ENCODE results near the gene BRSK1.

The BRSK1 gene

DNA sequence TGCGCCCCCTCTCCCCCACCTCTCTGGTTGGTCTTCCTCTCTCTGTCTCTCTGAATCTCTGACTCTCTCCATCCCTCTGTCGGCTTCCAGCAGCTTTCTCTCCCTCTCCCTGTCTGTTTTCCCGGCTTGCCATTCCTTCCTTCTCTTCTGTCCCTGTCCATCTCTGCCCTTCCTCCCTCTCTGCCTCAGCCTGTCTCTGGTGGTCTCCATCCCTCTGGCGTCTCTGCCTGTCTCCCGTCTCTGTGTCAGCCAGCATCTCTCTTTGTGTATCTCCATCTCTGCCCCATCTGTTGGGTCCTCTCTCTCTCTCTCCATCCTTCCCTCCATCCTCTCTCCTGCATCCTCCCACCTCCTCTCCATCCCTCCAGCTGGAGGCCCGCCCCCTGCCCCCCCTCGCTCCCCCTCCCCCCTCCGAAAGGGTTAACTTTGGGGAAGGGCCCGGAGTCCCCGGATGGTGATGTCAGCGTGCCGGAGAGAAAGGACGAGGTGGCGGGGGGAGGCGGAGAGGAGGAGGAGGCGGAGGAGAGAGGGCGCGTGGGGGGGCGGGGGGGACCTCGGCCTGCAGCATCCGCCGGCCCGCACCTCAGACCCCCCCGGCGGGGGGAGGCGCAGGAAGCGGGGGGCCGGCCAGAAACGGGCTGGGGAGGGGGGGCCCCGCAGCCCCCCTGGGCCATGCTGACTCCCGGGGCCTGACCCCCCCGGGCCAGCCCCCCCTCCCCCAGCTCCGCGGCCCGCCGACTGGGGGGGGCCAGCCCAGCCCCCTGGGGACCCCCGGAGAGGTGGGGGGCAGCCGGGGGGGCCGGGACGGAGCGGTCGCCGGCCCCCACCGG lies at the start of gene BRSK1:
Gene BRSK1 (plus strand): TSS at position 450 of the 830 bp plus-strand sequence. CDS start 446 bp downstream, outside the sequence.
- peak; percentile 53 for DNase-seq

DNA sequence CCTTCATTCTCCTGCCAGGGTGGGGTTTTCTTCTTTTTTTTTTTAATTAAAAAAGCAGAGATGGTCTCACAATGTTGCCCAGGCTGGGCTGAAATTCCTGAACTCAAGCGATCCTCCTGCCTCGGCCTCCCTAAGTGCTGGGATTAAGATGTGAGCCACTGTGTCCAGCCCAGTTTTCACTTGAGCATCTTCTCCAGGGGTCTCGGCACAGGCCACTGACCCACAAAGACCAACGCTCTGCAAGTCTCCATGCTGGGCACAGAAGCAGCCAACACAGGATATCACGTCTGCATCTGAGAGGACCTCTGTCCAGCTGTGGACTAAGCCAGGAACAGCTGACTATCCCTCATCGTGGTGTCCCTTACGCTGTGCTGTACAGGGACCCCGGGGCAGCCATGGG lies 45.8 kb upstream of the BRSK1 start:
- DNase-seq = no peak

DNA sequence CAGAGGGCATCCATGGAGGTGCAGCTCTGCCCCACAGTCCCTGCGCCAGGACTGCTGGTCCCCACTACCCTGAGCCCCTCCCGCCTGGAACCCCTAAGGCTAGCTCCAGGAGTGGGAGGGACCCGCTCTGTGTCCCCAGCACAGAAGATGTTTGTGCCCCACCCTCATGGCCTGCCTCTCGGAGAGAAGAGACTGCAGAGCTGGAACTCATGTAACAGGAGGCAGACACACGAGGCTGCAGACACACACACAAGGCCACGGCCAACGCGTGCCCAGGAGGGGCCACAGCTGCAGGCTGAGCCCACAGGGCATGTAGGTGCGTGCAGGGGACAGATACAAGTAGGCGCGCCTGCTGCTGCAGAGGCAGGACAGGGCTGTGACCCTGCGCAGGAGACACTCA lies 44.8 kb upstream of the BRSK1 start:
- no peak for DNase-seq

DNA sequence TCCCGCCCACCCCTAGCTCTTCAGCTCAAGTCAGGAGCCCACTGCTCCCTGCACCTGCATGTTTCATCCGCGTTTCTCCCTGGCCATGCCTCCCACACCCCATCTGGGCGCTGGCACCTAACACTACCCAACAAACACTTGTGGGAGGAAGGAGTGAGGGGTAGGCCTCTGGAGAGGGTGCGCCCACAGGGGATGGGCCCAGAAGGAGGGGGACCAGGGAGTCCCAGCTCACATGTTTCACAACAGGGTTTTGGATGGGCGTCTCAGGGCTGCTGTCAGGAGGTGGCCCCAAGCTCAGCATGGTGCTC lies 43.1 kb upstream of the BRSK1 start:
- no peak for DNase-seq

DNA sequence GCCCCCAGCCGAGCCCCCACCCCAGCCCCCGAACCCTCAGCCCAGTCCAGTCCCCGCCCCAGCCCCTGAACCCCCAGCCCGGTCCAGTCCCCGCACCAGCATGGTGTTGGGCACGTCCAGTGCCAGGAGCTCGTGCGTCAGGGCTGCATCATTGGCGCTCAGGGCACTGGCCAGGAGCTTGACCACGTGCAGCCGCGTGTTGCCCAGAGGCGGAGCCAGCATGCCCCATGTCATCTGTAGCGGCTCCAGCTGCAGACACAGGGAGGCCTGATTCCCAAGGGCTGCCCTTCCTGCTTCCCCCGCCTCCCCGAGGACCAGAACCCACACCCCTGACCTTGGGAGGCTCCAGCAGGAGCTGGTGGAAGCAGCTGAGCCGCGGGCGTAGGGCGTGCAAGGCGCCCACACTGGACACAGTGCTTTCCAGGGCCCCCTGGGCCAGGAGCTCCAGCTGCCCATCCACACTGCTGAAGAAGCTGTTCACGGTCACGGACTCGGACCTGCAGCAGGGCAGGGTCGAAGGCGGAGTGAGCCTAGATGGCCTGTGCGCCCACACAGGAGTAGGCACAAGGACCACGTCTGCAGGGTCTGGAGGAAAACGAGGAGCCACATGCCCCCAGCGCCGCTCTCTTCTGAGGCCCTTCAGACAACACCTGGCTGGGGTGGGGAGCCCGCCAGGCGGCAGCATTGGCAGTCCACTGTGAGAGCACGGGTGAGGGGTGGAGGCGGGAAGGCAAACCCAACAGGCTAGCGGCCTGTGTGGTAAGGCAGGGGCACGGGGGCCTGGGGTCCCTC lies 42.5 kb upstream of the BRSK1 start:
- no peak for DNase-seq

DNA sequence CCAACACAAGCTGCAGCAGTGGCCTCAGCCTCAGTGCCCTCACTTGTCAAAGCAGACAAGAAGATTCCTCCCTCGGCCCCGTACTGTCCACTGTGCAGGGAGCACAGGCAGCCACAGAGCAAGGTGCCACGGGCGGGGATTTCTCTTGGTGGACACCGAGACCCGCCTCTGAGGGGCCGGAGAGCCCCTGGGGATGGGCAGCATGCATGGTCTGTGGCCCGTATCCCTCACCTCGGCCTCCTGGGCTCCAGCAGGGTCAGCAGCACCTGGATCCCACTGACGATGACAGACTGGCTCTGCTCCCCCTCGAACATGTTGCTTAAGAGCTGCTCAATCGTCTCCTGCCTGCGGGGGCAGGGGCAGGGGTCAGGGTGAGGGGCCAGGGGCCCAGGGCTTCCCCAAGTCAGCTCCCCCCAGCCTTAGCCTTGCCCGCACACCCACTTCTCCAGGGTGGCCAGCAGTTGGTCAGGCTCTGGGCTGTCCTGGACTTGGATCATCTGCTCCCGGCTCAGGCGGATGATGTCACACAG lies 41.8 kb upstream of the BRSK1 start:
- no peak for DNase-seq

DNA sequence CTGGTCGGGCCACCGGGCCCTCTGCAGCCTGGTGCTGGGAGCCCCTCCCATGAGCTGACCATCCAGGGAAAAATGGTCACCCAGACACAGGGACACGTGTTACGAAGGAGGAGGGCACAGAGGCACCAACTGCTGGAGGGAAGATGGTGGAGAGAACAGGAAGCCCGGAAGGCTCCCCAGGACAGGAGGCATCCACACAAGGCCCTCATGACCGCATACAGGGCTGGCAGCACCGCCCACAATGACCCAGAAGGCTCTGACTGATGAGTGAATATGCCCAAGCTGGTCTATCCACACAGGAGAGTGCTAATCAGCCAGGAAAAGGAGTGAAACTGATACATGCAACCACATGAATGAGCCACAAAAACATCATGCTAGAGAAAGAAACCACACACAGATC lies 41.3 kb upstream of the BRSK1 start:
- no peak for DNase-seq

DNA sequence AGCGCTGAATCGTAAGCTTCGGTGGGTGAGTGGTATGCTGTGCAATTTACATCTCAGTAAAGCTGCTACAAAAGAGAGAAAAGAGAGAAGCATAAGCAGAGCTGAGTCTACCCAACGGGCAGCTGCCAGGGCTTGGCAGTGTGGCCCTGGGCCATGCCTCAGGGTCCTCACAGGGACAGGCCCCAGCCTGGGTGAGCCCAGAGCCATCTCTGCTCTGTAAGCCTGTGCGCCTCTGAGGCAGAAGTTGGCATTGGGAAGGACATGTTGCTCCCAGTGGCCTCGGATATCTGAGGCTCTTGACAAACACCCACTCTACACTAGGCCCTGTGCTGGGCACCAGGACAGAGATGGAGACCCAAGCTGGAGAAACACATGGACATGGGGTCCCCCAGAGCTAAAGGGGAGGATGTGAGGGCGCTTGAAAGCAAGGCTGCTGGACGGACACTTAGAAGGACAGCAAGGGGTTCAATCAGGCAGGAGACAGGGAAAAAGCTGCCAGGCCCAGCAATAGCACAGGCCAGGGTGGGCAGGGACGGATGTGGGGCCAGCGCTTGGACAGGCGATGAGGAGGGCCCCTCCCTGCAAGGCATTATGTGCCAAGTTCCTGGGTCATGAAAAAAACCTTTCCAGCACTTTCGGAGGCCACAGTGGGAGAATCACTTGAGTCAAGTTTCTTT lies 39.7 kb upstream of the BRSK1 start:
- no peak for DNase-seq

DNA sequence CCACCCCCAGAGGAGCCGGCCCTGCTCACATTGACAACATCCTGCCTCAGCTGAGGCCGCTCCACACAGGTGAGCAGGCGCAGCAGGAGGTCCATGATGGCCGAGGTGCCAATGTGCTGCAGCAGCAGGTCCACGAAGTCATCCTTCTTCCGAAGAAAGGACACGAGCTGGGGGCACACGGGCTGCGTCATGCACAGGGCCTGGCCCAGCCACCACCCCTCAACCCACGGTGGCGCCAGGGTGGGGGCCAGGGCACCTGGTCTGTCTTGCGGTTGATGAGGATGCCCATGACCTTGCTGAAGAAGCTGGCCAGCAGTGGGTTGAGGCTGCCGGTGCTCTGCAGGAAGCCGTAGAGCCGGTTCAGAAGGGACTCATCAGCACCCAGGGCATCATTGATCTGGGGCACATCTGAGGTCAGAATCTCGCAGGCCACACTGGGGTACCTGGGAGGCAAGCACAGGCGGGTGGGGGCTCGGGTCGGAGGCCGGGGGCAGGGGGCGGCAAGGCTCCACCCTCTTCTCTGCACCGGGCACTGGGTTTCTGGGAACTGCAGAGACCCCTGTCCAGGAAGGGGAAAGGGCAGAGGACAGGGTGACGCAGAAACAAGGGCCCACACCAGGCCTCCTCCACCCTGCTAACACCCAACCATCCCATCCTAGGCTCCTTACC lies 38.4 kb upstream of the BRSK1 start:
- no peak for DNase-seq

DNA sequence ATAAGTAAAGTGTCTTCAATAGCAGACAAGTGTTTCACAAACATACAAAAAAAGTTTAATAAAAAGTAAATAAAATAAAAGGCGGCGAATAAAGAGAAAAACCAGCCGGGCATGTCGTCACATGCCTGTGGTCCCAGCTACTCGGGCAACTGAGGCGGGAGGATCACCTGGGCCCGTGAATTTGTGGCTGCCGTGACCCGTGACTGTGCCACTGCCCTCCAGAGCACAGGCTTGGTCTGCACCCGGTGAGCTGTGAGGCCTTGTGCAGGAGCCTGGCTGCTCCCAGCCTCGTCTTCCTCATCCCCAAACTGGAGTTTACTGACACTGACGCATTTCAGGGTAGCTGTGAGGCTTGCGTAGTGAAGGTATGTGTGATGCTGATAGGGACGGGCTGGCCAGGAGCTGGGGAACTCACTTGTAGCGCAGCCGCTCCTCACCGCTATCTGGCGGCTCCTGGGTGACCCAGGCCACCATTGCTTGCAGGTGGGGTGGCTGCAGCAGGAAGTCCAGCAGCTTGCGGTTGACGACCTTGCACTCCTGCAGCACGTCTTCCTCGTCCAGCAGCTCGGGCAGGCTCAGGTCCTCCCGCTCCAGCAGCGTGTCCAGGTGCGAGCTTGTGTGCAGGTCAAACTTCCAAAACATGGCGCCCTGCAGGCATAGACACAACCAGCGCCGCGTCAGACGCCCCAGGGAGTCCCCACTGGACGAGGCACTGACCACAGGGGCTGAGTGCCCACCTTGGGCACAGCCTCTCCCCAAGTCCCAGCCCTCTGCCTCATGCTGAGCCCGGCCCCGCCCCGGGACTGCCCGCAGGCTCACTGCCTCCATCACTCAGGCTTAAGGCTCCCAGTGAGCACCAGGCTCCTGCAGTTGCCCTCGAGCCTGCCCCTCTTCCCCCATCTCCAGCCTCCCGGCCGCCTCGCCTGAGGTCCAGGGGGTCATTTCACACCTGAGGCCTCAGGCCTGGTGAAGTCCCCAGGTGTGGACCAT lies 37.0 kb upstream of the BRSK1 start:
- no peak for DNase-seq

DNA sequence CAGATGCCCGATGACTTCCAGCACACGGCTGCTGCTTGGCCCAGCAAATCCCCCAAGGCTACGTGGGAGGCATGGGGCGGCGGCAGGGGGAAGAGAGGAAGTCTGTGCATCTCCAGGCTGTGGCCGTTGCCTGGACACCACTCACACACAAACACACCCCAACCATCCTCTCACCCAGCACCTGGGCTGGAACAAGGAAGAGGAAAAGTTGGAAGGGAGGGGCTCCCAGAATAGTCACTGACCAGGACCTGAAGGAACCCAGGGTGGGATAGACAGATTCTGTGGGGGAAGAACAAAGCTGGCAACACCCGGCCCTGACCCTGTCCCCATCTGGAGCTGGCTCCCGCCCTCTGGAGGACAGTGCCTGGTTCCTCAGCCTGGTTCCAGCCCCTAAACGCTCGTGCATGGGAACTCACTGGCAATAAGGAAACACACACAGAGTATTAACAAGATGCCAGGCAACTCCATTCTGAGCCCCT lies 36.1 kb upstream of the BRSK1 start:
- no peak for DNase-seq

DNA sequence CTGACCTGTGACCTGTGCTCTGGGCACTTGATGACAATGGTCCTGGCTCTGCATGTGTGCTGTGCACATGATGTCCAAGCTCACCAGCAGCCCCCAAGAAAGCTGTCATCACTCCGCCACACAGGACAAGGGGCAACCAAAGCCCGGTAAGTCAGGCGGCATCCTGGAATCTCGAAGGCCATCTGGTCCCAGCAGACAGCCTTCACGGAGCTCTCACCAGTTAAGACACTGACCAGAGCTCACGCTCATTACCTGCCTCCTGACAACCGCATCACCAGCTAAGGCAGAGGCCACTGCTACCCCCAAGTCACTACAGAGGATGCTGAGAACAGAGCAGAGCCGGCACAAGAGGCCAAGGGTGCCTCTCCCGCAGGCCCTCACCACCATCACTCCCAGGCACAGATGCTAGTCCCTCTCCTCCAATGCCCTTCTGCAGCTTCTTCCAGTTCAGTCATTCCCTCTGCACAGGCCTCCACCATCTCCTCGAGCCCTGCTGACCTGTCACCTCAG lies 35.6 kb upstream of the BRSK1 start:
- DNase-seq = no peak

DNA sequence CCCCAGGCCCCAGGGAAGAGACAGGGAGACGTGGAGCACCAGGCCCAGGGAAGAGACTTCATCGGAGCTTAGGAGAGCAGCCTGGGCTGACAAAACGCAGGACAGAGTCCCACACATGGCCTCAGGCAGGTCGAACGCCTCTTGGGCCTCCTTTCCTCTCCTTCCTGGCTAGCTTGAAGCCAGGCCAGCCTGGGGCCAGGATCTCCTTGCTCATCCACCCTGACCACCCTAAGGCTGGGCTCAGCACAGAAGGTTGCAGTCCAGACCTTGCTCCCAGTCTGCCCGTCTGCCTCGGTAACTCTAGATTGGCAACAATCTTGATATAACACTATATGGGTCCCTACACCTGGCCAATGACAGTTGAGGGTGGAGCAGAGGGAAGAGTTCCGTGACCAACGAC lies 35.1 kb upstream of the BRSK1 start:
- no peak for DNase-seq

DNA sequence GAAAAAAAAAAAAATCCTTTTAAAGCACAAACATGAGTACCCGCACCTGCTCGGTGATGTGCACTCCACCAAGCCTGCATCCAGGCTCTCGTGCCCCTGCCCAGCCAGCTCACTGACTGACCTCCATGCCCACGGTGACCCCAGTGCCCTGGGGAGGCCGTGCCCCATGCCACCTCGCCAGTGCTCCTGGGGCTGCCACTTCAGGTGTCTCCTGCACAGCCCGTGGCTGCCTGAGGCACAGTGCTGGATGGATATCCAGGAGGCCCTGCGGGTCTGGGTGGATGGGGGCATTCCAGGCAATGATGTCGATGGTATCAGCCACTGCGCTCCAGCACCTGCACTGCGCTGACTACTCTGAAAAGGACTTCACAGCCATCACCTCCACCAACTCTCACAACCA lies 34.0 kb upstream of the BRSK1 start:
- DNase-seq = no peak

DNA sequence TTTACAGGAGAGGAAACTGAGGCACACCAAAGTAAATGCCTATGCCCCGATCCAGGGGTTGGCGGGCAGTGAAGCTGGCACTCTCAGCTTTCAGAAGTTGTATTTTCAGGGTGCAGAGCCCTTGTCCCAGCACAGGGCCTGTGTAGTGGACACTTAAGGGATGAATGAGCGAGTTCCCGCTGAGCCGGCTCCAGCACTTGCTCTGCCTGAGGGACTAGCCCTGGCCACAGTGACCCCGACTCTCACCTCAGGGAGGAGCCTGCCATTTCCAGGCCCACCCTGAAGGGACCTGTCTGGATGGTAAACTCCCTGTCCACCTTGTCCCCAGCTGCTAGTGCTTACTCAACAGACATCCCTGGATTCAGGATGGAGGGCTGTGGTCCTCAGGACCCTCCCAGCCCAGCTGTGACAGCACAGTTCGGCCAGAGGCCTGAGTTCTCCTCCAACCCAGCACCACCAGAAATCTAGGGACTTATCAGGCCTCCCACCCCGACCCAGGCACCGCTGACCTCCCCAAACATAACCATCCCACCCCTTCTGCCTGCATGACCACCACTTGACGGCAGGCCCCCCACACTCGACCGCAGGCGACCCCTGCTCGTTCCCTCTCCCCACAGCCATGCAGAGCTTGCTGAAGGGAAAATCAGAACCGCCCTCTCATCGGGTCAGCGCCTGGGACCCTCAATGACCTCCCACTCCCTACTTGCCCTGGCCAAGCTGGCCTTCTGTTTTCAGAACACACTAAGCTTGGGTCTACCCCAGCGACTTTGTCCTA lies 33.3 kb upstream of the BRSK1 start:
- DNase-seq = no peak

DNA sequence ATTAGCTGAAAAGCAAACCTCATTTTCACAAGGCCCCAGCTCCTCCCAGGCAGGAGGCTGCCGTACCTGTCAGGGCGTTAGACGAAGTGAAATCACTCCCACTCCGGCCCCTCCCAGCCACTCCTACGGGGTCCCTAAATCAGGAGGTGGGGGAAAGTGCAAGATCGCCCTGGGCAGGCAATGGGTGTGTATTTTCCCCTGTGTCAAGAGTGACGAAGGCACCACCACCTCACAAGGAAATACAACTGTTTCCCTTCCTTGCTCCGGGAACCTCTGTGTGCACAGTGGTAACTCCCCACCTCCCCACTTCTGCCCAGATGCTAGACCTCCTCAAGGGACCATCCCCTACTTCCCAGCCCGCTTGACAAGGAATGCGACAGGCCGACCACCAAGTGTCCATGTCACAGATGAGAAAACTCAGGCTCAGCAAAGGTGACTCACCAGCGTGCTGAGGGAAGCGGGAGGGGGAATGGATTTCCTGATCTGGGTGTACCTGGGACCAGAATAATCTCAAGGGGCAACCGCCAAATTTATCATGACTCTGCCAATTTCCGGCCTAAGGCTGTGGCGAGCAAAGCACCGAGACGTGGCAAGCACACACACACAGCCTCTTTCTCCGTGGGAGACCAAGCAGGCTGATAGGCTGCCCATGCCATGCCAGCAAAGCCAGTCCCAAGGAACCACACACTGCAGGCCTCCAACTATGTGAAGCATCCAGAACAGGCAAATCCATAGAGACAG lies 32.3 kb upstream of the BRSK1 start:
- no peak for DNase-seq

DNA sequence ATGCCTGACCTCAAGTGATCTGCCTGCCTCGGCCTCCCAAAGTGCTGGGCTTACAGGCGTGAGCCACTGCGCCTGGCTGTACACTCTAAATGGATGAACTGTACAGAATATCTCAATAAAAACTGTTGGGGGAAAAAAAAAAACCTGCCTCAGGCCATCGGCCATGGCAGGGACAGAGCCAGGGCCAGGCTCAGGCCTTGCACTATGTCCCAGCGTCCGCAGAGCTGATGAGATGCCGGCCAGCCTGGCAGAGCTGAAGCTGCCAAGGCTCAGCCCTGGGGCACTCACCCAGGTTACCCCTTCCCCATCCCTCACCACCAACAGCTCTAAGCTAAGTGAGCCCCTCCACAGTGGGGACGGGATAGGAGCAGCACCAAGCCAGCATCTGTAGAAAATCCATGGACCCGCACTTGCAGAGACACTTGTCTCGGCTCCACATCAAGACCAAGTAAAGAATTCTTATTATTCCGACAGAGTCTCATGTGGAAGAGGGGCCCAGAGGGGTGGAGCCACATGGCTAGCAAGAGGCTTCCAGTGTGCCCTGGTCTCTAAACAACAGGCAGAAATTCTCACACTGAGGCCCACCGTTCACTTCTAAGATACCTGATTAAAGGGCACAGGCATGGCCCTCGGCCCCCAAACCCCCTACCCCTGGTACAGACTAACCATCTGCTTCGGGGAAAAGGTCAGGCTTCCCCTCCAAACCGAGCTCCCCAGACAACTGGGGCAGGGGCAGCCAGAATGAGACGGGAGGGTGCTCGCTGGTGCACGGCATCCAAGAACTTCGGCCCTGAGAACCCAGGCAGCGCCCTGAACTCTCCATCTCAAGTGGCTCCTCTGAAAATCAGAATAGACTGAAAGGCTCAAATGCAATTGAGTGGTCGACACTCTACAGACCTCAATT lies 30.8 kb upstream of the BRSK1 start:
- DNase-seq = peak; percentile 36

DNA sequence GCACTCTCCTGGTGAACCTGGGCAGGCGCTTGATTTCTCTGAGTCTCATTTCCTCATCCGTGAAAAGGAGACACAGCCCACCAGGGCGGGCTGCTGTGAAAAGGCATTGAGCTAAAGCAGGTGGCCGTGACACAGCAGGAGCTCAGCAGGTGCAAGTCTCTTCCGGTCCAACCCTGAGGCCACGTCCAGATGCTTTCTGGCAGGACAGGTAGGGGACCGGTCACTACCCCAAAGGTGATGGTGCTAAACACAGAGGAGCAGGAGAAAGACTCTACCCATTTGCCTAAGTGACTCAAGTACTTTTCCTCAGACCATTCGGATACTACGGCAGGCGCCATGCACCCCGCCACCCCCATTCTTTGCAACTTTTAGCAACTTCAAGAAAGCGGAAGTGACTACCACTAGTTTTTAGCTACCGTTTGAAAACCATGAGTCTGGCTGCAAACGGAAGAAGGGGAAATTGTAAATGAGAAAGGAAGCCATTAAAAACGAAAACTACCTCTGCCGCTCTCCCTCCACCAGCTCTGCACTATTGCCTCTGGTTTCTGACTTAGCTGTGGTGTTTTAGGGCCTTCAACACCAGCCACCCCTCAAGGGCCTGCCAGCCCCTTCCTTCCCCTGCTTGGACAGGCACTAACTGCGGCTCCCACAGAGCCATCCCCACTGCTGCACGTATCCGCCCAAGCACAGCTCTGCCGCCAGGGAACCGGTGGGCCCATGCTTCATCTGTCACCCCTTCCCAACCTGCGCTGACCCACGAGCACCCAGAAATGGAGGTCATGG lies 29.8 kb upstream of the BRSK1 start:
- peak; percentile 73 for DNase-seq
